Embryonic facial prominence (tissue), 1 donor: ENCODE measurements around the gene FBXO10.
"Not testable (repeated sequence)": the region's sequence is repeated elsewhere in the genome, so short reads cannot be mapped to it uniquely, and the experiment has no call there.

Source experiments
- DNase-seq: peaks from one replicate; pipeline ENCODE4 v3.0.0-alpha.2; 2016; ENCODE audit errors: extremely low spot score

FBXO10 gene, protein sequence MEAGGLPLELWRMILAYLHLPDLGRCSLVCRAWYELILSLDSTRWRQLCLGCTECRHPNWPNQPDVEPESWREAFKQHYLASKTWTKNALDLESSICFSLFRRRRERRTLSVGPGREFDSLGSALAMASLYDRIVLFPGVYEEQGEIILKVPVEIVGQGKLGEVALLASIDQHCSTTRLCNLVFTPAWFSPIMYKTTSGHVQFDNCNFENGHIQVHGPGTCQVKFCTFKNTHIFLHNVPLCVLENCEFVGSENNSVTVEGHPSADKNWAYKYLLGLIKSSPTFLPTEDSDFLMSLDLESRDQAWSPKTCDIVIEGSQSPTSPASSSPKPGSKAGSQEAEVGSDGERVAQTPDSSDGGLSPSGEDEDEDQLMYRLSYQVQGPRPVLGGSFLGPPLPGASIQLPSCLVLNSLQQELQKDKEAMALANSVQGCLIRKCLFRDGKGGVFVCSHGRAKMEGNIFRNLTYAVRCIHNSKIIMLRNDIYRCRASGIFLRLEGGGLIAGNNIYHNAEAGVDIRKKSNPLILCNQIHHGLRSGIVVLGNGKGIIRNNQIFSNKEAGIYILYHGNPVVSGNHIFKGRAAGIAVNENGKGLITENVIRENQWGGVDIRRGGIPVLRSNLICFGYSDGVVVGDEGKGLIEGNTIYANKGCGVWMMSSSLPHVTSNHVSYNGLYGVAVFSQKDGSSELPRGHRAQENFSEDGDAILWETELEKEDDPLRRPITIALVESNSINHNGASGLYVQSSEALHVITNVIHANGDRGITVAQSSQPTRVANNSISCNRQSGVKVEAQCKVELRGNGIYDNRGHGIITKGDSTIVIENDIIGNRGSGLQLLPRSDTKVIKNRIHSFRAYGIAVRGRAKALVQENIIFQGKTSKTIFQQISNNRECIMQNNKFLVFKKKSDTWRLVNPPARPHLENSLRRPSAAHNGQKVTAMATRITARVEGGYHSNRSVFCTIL

DNA sequence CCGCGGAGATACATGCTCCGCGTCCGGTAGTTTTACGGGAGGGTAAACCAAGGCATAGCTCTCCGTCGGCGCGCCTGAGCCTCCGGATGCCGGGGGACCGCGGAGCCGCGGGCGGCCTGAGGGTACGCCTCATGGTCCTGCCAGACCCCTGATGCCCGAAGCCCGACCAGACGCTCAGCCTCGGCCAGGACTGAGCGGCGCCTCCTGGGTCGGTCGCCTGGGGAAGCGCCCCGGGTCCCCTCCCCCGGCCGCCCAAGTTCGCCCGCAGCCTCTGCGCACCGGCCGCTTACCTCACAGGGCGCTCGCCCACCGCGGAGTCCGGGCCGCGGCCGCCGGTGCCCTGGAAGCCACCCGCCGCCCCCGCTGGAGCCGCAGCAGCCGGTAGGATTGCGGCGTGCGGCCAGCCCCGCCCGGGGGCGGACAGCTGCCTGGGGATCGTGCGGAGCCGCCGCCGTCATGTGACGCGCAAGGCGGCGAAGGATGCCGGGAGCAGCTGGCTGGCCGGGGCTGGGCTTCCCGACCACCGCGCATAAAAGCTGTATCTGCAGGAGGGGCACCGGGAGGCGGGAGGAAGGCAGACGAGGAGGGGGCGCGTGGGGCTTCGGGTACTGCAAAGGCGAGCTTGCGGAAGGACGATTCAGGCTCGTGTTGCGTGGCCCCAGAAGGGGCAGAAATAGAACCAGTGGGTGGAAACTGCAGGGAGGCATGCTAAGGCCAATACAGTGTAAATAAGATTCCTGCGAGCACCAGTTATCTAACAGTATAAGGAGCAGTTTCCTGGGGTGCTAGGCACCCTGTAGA is at the start of gene FBXO10:
Gene FBXO10 (minus strand): TSS at position 460 of the 801 bp plus-strand sequence. CDS start 34,612 bp downstream, outside the sequence.
- peak; percentile 24 for DNase-seq

DNA sequence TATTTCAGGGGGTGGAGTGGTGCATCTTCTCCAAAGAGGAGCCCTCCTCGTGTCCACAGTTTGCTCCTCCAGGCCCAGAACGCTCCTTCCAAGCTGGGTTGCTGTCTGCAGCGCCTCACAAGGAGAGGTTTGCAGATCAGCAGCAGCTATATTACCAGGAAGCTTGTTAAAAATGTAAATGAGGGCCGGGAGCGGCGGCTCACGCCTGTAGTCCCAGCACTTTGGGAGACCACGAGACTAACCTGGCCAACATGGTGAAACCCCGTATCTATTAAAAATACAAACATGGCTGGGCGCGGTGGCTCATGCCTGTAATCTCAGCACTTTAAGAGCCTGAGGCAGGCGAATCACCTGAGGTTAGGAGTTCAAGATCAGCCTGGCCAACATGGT is 49.6 kb upstream of the FBXO10 start:
- DNase-seq, result no peak

DNA sequence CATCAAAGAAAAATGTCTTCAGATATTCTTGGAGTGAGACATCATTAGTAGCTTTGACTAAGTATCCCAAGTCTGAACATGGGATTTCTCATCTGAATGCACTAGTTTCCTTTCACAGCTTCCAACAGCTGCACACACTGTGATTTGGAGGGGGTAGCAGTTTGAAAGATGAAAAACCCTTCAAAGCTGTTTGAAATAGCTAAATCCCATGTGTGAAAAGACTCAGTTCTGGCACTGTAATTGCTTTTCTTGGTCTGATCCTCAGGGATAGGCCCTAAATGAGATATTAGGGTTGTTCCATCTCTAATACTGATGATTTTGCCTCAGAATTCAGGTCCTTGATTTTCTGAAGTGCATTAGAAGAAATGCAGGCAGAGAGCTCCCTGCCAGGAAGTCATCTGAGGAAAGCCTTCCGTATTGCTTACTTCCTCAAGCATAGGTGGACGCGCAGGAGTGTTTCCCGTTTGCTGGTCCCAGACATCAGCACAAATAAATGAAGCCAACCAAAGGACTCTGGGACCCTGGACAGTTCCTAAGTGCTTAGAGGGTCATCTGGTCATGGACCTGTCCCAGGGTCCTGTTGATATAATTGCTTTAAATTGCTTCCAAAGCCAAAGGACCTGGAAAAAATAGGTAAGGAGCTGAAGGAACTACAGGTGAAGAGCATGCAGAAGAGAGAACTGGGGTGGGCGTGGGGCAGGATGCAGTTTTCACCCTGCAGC is 49.0 kb upstream of the FBXO10 start:
- no peak for DNase-seq

DNA sequence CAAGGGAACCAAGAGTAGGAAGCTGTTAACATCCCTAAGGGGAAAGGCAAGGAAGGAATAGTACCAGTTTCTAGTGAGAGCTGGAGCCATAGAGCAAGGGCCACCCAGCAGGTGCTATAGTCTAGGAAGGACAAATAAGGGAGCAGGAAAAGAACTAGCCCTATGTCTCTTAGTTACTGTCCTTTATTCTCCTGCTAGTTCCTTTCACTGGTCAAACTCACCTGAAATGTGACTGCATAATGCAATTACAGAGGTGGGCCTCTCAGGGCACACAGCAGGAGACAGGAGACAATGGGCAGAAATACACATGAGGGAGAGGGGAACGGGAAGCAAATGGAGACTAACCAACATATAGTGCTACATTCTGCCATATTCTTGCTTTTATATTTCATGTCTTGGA is 47.9 kb upstream of the FBXO10 start:
- DNase-seq, result no peak

DNA sequence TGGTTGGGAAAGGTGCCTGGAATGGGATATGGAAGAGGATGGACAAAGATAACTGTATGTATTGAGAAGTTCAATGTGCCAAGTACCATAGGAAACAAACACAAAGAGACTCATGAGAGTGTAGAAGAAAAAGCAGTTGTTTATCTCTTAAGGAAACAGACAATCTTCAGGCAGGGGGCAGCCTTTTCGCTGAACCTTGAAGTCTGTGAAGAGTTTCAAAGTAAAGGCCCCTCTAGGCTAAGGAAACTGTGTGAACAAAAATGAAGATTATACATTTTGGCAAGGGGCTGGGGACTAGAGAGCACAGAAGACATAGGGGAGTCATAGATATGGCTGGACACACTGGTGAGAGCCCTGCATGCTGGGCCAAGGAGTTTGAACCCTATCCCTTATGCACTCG is 47.1 kb upstream of the FBXO10 start:
- no peak for DNase-seq

DNA sequence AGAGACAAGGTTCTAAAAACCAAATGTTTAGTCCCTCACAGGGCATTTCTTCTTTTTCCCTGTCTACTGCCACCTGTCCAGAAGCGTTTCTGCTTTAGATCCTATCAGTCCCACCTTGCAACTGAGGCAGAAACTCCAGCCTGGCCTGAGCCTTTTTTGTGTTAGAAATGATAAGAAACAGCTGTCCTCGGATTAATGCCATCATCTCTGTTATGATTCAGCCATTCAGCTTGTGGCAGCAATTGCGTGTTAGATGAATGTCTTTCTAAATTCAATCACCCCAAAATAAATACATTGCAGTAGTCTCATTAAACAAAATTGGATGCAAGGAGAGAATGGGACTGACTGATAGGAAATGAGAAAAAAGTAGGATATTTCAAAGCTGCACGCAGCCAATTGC is 46.3 kb upstream of the FBXO10 start:
- DNase-seq, result no peak

DNA sequence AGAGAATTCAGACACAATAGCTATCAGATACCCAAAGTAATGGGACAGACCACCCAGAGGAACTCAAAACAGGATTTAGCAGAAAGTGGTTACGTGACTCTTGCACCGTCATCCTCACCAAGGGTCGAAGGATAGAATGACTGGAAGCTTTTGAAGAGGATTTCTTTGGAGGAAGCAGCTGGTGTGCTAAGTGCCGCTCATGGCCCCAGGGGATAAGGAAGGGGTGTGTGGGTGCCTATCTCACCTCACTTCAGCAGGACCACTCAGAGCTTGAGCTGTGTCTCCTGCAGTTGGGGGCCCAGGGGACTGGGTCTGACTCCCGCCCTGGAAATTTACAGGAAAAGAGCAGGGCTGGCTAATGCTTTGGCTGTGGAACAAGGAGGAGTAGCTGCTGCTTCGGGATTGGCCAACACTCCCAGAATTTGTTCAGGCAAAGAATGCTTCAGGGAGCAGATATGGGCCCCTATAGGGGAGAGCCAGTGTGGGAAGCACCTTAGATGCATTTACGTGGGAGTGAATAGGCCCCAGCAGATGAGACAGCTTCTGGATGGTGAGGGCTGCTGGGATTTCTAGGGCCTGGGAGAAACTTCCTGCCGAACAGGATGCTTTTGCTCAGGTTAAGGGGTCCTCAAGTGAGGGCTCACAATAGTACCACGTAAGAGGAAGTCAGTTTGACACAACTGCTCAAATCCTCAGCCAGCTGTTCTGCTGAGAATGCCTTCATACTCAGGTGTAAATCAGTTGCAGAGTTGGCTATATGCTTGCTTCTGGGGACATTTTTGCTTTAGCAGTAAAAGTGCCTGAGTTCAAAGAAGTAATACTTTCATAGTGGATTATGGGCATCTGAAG is 45.3 kb upstream of the FBXO10 start:
- DNase-seq, result no peak

DNA sequence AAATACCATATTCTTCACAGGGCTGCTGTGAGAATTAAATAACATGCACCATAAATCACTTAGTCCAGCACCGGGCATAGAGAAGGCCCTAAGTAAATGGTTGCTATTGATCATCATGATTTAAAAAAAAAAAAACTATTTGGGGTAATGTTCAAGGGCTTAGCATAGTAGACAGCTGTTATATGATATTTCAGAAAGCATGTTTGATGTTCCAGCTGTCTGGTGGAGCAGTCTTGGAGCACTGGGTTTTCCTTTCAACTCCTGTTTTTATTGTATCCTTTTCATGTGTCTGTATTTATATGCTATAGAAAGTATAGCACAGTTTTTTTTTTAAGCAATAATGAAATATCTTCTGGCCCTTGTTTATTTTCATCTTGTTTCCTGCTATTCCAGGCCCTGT is 44.2 kb upstream of the FBXO10 start:
- DNase-seq, result no peak

DNA sequence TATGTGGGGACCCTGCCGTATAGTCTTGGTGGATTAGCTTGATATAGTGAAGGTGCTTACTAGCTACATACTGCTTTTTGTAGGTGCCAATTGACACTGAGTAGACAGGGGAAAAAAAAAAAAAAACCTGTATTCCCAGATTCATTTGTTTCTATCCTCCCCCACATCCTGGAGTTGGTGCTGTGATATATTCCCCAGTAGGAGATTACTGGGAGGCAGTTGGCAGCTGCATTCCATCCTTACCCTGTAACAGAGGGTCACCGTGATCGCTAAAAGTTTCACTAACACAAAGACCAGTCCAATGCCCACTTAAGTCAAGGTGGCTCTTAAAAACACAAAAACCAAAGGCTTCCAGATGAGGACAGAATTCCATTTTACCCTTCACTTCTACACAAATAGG is 43.6 kb upstream of the FBXO10 start:
- no peak for DNase-seq

DNA sequence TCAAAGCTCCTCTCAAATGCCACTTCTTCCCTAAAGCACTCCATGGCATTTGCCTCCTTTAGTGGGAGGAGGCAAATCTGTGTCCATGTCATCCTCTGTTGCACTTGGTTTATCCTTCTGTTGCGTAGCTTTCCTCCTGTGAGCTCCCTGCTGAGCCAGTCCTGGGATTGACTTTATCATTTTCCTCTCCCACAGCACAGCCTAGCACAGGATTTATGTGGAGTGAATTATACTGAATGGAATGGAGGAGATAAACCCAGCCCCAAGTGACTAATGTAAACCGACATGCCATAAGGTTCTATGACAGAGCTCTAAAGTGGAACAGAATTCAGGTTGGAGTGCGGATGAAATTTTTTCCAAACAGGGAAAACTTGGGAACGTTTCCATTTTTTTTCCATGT is 42.6 kb upstream of the FBXO10 start:
- DNase-seq, result no peak

DNA sequence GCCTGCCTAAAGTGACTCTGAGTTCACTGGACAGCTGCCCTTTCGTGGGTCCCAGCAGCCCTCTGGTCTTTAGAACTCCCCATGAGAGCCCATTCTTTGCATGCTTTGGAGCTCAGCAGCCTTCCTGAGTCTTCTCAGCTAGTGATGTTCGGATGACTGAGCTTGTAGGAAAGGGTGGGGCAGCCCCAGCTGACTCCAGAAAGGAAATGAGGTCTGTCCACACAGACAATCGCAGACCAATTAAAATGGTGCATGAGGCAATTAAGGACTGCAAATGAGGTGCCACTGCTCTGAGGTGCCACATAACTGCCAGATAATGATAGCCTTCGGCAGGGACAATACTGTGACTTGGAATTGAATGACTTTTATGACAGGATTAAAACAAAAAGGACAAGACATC is 41.7 kb upstream of the FBXO10 start:
- DNase-seq, result no peak

DNA sequence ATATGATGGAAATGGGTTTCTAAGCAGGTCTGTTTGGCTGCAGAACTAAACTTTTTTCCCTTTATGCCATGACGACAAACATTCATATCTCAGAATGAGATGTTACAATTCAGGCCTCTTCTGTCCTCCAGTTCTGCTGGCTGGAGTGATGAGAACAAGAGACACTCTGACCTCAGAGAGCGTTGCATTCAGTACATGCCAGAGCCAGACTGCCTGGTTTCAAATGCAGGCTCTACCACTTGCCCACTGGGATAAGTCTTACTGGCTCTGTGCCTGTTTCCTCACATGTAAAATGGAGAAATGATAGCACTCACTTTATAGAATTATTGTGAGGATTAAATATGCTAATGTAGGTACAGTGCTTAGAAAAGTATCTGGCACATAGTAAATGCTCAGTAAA is 41.0 kb upstream of the FBXO10 start:
- no peak for DNase-seq

DNA sequence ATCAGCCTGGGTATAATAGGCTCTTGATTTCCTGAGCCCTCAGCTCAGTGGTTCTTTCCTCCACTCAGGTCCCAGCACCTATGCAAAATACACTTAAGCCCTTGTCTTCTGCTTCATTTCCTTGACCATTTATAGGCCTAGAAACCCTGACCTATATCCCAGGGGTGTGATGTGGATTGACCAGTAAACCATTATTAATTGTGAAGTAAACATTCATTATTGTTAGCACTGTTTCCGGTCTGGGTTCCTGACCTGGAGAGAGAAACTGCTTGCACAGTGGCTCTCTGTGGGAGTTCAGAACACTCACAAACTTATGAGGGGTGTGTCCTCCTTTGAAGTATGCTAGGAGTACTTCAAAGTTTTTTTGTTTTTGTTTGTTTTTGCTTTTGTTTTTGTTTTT is 35.8 kb upstream of the FBXO10 start:
- no peak for DNase-seq

DNA sequence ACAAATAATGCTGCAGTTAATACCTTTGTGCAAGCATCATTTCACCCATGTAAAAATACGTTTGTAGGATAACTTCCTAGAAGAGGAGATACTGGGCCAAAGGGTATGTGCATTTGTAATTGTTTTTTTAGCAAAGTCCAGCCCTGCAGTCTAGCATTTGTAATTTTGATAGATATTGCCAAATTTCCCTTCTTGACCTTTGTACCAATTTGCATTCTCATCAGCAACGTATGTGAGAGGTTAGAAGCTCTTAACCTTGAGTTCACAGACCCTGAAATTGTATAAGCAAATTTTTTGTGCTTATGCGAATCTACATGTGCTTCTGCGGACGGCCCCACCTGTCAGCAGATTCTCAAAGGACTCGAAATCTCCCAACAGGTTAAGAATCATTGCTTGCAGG is 34.8 kb upstream of the FBXO10 start:
- no peak for DNase-seq

DNA sequence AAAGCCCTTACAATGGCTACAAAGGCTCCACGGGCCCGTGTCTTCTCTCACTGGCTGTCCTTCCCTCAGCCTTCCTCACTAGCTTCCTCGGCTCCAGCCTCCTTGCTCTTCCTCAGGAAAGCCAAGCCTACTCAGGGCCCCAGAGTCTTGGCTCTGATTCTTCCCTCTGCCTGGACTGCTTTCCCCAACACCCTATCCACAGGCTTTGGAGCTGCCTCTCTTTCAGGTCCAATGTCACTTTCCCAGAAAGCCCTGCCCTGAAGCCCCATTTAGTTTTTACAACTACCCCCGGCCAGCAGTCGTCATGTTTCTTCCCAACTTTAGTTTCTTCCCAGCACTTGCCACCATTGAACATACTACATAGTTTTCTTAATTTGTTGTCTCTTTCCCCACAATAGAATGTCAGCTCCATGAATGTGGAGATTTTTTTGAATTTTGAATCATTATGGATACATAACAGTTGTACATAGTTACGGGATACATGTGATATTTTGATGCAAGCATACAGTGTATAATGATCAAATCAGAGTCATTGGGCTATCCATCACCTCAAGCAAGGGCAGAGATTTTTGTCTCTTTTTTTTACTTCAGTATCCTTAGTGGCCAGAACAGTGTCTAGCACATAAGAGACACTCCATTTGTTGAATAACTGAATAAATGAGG is 33.7 kb upstream of the FBXO10 start:
- DNase-seq, result no peak

DNA sequence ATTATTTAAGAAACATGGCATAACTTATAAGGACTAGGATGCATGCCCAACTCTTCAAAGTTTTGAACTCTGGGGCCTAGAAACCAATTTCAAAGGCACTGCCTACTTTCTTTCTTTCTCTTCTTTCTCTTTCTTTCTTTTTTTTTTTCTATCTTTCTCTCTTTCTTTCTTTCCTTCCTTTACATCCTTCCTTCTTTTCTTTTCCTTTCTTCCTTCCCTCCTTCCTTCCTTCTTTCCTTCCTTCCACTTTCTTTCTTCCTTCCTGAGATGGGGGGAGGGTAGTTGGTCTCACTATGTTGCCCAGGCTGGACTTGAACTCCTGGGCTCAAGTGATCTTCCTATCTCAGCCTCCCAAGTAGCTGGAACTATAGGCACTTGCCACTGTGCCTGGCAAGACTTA is 32.1 kb upstream of the FBXO10 start:
- no peak for DNase-seq

DNA sequence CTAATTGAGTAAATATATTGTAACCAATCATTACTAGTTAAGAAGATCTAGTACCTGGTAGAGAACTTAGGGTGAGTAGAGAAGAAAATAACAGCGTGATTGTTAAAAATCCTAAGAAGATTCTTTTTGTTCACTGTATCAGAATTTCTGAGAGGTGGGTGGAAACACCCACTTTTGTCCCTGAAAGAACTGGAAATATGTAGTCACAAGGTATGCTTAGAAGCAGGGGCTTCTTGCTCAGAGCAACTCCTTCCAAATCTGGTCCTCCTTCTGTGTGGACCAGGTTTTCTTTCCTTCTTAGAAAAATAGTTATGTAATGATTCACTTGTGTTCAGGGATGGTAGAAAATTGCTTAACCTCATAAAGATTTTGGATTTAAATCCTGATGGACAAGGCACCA is 28.1 kb upstream of the FBXO10 start:
- DNase-seq, result no peak

DNA sequence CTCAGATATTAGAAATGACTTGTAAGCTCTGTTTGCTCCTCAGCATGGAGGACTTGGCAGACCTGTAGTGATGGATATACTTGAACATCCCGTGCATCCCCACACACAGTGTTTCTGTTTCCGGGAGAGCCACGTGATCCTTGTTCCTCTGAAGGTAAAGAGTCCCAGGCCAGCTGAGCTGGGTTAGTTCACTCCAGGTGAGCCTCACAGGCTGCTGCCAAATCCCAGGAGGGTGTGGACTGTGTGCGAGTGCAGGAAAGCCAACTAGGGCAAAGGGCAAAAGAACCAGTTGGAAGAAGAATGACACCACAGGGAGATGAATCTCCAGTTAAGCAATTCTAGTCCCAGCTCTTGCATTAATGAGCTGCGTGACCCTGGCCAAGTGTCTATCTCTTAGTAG is 26.6 kb upstream of the FBXO10 start:
- no peak for DNase-seq

DNA sequence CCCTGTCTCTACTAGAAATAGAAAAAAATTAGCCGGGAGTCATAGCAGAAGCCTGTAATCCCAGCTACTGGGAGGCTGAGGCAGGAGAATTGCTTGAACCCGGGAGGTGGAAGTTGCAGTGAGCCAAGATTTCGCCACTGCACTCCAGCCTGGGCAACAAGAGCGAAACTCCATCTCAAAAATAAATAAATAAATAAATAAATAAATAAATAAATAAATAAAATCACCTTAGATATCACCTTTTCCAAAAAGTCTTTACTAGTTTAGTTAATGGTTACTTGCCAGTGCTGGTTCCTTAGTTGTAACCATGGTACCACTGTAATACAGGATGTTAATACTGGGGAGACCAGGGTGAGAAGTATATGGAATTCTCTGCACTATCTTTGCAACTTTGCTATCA is 25.9 kb upstream of the FBXO10 start:
- not testable (repeated sequence) for DNase-seq

DNA sequence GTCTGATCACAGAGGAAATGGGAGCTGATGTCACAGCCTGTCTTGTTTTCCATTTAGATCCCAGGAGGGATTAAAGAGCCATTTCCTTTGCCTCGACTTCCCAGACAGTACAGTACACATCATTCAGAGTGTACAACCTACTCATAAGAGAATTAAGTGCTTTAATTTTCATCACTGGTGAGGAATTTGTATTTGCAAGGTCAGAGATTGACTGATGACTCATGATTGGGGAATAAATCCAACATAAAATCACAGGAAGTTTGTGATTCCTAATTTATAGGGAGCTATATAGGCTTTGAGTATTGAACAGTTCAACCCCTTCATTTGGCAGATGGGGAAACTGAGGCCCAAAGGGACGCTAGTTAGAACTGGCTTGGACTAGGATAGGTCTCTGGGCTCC is 20.3 kb upstream of the FBXO10 start:
- DNase-seq, result no peak
